Superior temporal gyrus (tissue), 1 donor: ENCODE measurements around the gene USP24.

Experiments
- DNase-seq: peaks from one replicate; pipeline ENCODE4 v3.0.0-alpha.2; 2016; ENCODE audit errors: extremely low spot score

Gene USP24, protein sequence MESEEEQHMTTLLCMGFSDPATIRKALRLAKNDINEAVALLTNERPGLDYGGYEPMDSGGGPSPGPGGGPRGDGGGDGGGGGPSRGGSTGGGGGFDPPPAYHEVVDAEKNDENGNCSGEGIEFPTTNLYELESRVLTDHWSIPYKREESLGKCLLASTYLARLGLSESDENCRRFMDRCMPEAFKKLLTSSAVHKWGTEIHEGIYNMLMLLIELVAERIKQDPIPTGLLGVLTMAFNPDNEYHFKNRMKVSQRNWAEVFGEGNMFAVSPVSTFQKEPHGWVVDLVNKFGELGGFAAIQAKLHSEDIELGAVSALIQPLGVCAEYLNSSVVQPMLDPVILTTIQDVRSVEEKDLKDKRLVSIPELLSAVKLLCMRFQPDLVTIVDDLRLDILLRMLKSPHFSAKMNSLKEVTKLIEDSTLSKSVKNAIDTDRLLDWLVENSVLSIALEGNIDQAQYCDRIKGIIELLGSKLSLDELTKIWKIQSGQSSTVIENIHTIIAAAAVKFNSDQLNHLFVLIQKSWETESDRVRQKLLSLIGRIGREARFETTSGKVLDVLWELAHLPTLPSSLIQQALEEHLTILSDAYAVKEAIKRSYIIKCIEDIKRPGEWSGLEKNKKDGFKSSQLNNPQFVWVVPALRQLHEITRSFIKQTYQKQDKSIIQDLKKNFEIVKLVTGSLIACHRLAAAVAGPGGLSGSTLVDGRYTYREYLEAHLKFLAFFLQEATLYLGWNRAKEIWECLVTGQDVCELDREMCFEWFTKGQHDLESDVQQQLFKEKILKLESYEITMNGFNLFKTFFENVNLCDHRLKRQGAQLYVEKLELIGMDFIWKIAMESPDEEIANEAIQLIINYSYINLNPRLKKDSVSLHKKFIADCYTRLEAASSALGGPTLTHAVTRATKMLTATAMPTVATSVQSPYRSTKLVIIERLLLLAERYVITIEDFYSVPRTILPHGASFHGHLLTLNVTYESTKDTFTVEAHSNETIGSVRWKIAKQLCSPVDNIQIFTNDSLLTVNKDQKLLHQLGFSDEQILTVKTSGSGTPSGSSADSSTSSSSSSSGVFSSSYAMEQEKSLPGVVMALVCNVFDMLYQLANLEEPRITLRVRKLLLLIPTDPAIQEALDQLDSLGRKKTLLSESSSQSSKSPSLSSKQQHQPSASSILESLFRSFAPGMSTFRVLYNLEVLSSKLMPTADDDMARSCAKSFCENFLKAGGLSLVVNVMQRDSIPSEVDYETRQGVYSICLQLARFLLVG (N-terminal part only)

GRCh38 chr1:55215194-55216021 lies at the start of gene USP24:
USP24 (minus strand) TSS chr1:55215364; CDS start chr1:55215113, 251 bp downstream.
- DNase-seq = peak; percentile 71

DNA sequence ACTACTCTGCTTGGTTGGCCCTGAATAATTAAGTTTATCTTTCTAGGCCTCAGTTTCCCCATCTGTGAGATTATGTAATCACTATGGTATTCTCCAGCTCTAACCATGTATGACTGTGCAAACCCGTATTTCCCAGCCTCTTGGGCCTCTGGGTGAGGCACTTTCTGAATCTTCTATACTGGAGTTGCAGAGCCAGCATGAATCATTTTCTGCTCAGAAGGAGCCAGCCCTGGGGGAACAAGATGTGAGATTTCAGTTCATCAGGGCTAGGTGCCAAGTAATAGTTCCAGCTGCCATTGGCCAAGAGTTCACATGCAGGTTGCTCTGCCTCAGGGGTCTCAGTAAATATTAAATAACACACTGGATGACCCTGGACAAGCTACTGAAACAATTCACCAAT lies 47.7 kb upstream of the USP24 start:
- DNase-seq = no peak

DNA sequence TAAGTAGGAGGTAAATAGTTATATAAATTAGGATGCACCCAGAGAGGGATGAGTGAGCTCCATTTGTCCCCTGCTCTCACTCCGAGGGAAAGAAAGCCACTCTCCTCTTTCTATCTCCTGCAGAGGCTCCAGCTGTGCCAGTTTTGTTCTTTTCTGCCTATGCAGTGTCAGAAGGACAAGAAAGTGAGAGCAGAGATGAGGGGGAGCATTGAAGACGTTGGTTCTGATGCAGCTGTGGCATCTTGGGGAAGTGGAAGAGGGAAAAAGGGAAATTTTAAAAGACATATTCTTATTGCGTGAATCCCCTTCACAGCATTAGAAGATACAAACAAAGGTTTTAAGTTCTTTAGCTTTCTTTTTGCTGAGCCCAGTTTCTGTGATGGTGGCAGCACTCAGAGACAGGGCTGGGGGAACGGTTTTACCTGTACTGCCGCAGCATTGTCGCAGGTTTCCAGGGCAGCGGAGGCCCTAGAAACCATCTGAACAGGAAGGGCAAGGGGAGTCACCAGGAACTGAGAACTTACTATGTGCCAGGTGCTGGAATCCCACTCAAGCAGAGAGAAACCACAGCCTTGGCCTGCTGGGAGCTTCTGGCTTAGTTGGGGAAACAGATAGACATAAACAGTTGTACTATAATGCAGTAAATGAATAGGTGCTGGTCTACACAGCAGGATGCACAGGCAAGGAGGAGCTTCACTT lies 44.9 kb upstream of the USP24 start:
- DNase-seq = no peak

DNA sequence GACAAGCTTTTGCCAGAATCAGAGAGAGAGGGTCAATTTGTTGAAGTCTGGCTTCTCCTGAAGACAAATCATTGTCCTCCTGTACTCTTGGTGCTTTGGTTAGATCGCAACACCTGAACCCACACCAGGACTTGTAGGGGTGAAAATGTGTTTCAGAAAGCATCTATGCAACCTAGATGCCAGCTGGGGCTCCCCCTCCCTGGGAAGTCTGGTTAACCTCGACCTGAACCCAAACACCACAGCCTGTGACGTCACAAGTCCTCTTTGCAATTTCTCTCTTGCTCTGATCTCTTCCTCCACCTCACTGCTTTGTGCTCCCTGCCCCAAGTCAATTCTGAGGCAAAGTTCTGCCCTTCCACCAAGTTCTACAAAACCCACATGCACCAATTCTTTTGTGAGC lies 42.8 kb upstream of the USP24 start:
- DNase-seq = no peak

DNA sequence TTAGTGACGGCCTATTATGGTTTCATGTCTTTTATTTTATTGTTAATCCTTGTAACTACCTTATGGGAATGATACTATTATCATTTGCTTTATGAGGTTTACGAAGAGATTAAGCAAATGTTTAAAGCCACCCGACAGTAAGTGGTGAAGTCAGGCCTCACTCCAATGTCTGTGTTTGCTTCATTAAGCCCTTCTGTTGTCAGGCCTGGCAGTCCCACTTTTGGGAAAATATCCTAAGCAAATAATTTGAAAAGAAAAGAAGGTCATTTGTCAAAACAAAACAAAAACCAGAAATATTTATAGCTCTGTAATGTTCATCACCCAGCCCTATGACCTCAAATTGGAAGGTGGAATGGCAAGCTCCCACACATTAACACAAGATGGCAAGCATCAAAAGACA lies 40.7 kb upstream of the USP24 start:
- no peak for DNase-seq

- DNase-seq = no peak
Measured at GRCh38 chr1:55252942-55253589, 37.9 kb upstream of the USP24 start.

- DNase-seq = no peak
Measured at GRCh38 chr1:55250399-55251075, 35.4 kb upstream of the USP24 start.

DNA sequence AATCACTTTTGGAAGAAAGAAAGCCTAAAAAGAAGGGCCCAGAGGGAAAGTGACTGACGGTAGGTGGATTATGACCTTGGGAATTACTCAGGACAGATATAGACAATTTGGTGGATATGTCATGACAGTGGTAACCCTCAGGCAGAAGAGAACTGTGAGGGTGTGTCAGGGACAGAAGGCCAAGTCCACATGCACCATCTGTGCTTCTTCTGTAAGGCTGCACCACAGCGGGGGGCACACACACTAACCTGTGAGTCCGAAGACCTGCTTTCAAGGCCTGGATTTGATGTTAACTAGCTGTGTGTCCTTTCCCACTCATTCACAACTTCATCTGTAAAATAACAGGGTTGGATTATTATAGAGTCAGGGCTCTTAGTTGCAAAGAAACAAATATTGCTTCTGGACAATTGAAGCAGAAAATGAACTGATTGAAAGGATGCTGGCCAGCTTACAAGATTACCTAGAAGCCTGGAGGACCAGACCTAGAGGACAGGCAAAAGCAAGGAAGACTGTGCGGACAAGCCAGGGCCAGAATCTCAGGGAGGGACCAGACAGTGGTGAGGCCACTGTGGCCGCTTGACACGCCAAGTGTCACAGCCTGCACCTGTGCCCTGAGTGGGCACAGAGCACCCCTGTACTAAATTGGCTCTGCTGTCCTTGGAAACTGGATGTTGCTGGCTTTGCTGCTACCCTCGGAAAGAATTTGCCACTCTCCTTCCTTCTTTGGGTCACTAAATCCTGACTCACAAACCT lies 34.7 kb upstream of the USP24 start:
- DNase-seq = no peak

GRCh38 chr1:55246896-55247295 lies 31.7 kb upstream of the USP24 start:
- DNase-seq = no peak

- no peak for DNase-seq
Measured at GRCh38 chr1:55246331-55246730, 31.2 kb upstream of the USP24 start.

DNA sequence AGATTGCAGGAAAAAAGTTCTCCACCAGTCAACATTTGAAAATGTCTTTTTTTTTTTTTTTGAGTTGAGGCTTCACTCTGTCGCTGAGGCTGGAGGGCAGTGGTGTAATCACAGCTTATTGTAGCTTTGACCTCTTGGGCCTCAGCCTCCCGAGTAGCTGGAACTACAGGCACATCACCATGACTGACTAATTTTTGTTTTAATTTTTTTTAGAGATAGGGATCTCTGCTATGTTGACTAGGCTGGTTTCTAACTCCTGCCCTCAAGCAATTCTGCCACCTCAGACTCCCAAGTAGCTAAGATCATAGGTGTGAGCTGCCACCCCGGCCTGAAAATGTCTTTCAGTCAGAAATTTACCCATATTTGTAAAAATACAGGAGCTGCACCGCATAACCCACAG lies 30.6 kb upstream of the USP24 start:
- DNase-seq = no peak

GRCh38 chr1:55244476-55245099 lies 29.4 kb upstream of the USP24 start:
- no peak for DNase-seq

- DNase-seq = no peak
Measured at GRCh38 chr1:55243655-55244054, 28.5 kb upstream of the USP24 start.

DNA sequence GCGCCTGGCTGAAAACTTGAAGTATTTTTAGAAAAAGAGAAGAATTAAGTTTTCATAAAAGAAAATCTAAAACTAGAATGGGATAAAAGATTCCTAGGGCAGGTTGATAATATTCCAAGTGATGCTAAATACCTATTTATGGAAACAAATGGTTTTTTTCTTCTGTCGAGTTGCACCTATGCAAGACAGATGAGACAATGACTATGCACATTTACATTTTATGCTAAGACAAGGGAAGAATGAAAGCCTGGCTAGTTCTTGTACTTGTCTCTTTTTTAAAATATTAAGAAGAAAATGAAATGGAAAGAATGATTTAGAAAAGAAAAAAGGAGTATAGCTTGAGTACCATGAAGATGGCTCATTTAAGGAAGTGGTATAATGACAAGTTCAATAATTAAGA lies 24.4 kb upstream of the USP24 start:
- DNase-seq = no peak

- DNase-seq = no peak
Measured at GRCh38 chr1:55235722-55236121, 20.6 kb upstream of the USP24 start.

GRCh38 chr1:55234016-55234415 lies 18.9 kb upstream of the USP24 start:
- DNase-seq = no peak

DNA sequence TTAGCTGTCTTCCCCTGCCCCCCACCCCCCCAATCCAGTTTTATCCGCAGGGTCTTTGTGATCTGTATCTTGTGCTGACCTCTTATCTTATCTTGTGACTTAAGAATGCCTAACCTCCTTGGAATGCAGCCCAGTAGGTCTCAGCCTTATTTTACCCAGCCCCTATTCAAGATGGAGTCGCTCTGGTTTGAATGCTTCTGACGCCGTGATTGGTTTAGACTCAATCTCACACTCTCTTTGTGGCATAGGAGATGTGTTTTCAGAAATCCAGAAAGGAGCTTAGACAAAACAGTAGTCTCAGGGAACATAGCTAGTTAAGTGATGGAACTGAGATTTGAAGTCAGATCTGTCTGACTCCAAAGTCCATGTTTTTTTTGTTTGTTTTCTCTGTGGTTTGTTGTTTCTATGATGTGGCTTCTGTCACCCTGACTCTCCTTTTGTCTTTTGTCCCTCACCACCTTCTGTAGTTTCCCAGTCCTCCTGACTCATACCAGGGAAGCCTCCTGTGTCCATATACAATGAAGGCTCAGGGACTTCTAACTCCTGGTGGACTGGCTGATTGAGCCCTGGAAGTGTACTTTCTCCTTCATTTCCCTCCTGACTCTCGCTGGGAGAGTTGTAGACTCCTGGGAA lies 18.1 kb upstream of the USP24 start:
- DNase-seq = no peak
